HCT116 (cell line): Measurements from ENCODE around the gene SYNJ1.

Experiments
- ATF3 ChIP-seq: IDR thresholded peaks from 2 replicates; pipeline ENCODE4 v1.6.1; 2012
- CEBPB ChIP-seq: IDR thresholded peaks from 2 replicates; pipeline ENCODE4 v1.6.1; 2012; ENCODE audit warnings: low read depth
- EZH2 ChIP-seq: fragments of 200-600 bp; sonication (generic); IDR thresholded peaks from 2 replicates; pipeline ENCODE4 v1.6.1; 2017; ENCODE audit warnings: antibody characterized with exemption, mixed run types
- FOSL1 ChIP-seq: IDR thresholded peaks from 2 replicates; pipeline ENCODE4 v1.6.1; 2012; ENCODE audit warnings: low read depth
- JUND ChIP-seq: IDR thresholded peaks from 2 replicates; pipeline ENCODE4 v1.6.1; 2012
- POLR2A ChIP-seq: IDR thresholded peaks from 2 replicates; pipeline ENCODE4 v1.7.0; 2011; ENCODE audit warnings: borderline replicate concordance; ENCODE audit not compliant: insufficient read depth, insufficient read length; ENCODE audit errors: extremely low read depth
- POLR2AphosphoS5 ChIP-seq: IDR thresholded peaks from 2 replicates; pipeline ENCODE4 v1.6.1; 2011; ENCODE audit warnings: mild to moderate bottlenecking, low read depth, low read length, moderate library complexity
- RAD21 ChIP-seq: IDR thresholded peaks from 2 replicates; pipeline ENCODE4 v1.6.1; 2012; ENCODE audit warnings: low read depth, mild to moderate bottlenecking
- REST ChIP-seq: IDR thresholded peaks from 2 replicates; pipeline ENCODE4 v1.6.1; 2012; ENCODE audit warnings: low read depth
- SP1 ChIP-seq: IDR thresholded peaks from 2 replicates; pipeline ENCODE4 v1.6.1; 2012; ENCODE audit warnings: low read depth
- SRF ChIP-seq: IDR thresholded peaks from 2 replicates; pipeline ENCODE4 v1.6.1; 2012; ENCODE audit warnings: low read depth
- YY1 ChIP-seq: IDR thresholded peaks from 2 replicates; pipeline ENCODE4 v1.6.1; 2011; ENCODE audit warnings: low read length, low read depth, moderate library complexity, mild to moderate bottlenecking; ENCODE audit not compliant: insufficient replicate concordance; ENCODE audit errors: extremely low read depth
- TF ChIP-seq, protein P1 (sequence below), 3 experiments: fragments of 200-600 bp in 1 of 3; sonication (generic) in 1 of 3; IDR thresholded peaks in 2 of 3; conservative IDR thresholded peaks in 1 of 3; 2 replicates each; pipeline ENCODE4 v1.5.1; 2012 to 2017; ENCODE audit warnings: low read depth in 2 of 3, low read length in 2 of 3, antibody characterized with exemption in 1 of 3, borderline replicate concordance in 1 of 3, control low read depth in 1 of 3, mild to moderate bottlenecking in 1 of 3, mixed read lengths in 1 of 3, mixed run types in 1 of 3, moderate library complexity in 1 of 3; ENCODE audit not compliant: insufficient read depth in 1 of 3
- TF ChIP-seq, protein P2 (sequence below): IDR thresholded peaks from 2 replicates; pipeline ENCODE4 v1.6.1; 2012

- TF ChIP-seq YY1 (no peak), JUND (no peak), FOSL1 (no peak), POLR2AphosphoS5 (no peak), RAD21 (no peak), POLR2A (no peak), ATF3 (no peak), REST (no peak), CEBPB (no peak), SP1 (no peak), SRF (no peak), EZH2 (no peak)
- TF ChIP-seq, protein P1, sequence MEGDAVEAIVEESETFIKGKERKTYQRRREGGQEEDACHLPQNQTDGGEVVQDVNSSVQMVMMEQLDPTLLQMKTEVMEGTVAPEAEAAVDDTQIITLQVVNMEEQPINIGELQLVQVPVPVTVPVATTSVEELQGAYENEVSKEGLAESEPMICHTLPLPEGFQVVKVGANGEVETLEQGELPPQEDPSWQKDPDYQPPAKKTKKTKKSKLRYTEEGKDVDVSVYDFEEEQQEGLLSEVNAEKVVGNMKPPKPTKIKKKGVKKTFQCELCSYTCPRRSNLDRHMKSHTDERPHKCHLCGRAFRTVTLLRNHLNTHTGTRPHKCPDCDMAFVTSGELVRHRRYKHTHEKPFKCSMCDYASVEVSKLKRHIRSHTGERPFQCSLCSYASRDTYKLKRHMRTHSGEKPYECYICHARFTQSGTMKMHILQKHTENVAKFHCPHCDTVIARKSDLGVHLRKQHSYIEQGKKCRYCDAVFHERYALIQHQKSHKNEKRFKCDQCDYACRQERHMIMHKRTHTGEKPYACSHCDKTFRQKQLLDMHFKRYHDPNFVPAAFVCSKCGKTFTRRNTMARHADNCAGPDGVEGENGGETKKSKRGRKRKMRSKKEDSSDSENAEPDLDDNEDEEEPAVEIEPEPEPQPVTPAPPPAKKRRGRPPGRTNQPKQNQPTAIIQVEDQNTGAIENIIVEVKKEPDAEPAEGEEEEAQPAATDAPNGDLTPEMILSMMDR (IDR thresholded peaks at IDR 0.05 in 2 of 3, conservative IDR thresholded peaks at IDR 0.05 in 1 of 3; ENCODE audit: borderline replicate concordance in 1 of 3, insufficient read depth in 1 of 3, low read depth in 2 of 3, low read length in 2 of 3), result no peak
- TF ChIP-seq, protein P2, sequence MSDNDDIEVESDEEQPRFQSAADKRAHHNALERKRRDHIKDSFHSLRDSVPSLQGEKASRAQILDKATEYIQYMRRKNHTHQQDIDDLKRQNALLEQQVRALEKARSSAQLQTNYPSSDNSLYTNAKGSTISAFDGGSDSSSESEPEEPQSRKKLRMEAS, result no peak
These were observed 14.1 kb downstream of the SYNJ1 start for GRCh38 chr21:32713726-32714125.
